HepG2 (cell line): ENCODE results near the gene CTTNBP2NL. TPM values are rescaled to one million over a fixed set of nuclear protein-coding genes. Genes with fewer than 3 reads are reported as not detected.

Experiments used
- ATF1 ChIP-seq: IDR thresholded peaks from 2 replicates; pipeline ENCODE4 v1.6.1; 2016; ENCODE audit warnings: mild to moderate bottlenecking, control low read depth
- BRF2 ChIP-seq: sonication (generic); formaldehyde crosslinking; IDR thresholded peaks from 2 replicates; pipeline ENCODE4 v1.8.1; 2022; ENCODE audit warnings: mild to moderate bottlenecking, missing genetic modification reagents
- FOXK2 ChIP-seq: fragments of 450-650 bp; IDR thresholded peaks from 2 replicates; pipeline ENCODE4 v1.6.1; 2016
- FOXP4 ChIP-seq: sonication (generic); formaldehyde crosslinking; IDR thresholded peaks from 2 replicates; pipeline ENCODE4 v1.4.0; 2020; ENCODE audit warnings: missing genetic modification reagents
- GATAD1 ChIP-seq: IDR thresholded peaks from 2 replicates; pipeline ENCODE4 v1.6.1; 2016; ENCODE audit warnings: missing genetic modification reagents, missing compliant biosample characterization
- GMEB1 ChIP-seq: sonication (generic); formaldehyde crosslinking; IDR thresholded peaks from 2 replicates; pipeline ENCODE4 v1.5.1; 2020; ENCODE audit warnings: missing genetic modification reagents, mild to moderate bottlenecking, borderline replicate concordance
- HNRNPH1 ChIP-seq: fragments of 200-400 bp; formaldehyde crosslinking; optimal IDR thresholded peaks from 2 replicates; pipeline ENCODE3; 2017; ENCODE audit warnings: mild to moderate bottlenecking, low read depth, low read length
- IRF2 ChIP-seq: IDR thresholded peaks from 2 replicates; pipeline ENCODE4 v1.6.1; 2018; ENCODE audit warnings: missing genetic modification reagents, missing compliant biosample characterization
- KLF9 ChIP-seq: IDR thresholded peaks from 2 replicates; pipeline ENCODE4 v1.6.1; 2016; ENCODE audit warnings: low read depth
- MTF1 ChIP-seq: sonication (generic); formaldehyde crosslinking; IDR thresholded peaks from 2 replicates; pipeline ENCODE4 v1.5.0; 2020; ENCODE audit warnings: missing genetic modification reagents
- STAT6 ChIP-seq: sonication (generic); formaldehyde crosslinking; IDR thresholded peaks from 2 replicates; pipeline ENCODE4 v1.4.0; 2020; ENCODE audit warnings: missing genetic modification reagents, mild to moderate bottlenecking, borderline replicate concordance
- TARDBP ChIP-seq: sonication (generic); formaldehyde crosslinking; IDR thresholded peaks from 2 replicates; pipeline ENCODE4 v1.8.0; 2022; ENCODE audit warnings: mild to moderate bottlenecking, missing genetic modification reagents
- THAP11 ChIP-seq: IDR thresholded peaks from 2 replicates; pipeline ENCODE4 v1.6.1; 2016; ENCODE audit warnings: missing biosample characterization, missing genetic modification reagents
- ZBTB46 ChIP-seq: sonication (generic); formaldehyde crosslinking; IDR thresholded peaks from 2 replicates; pipeline ENCODE4 v1.4.0; 2020; ENCODE audit warnings: mild to moderate bottlenecking, missing genetic modification reagents, borderline replicate concordance
- ZNF101 ChIP-seq: sonication (generic); formaldehyde crosslinking; IDR thresholded peaks from 2 replicates; pipeline ENCODE4 v1.4.0; 2020; ENCODE audit warnings: mild to moderate bottlenecking, low read depth, missing genetic modification reagents, borderline replicate concordance
- ZNF20 ChIP-seq: sonication (generic); formaldehyde crosslinking; IDR thresholded peaks from 2 replicates; pipeline ENCODE4 v1.4.0; 2020; ENCODE audit warnings: mild to moderate bottlenecking, moderate library complexity, missing genetic modification reagents
- ZNF382 ChIP-seq: sonication (generic); formaldehyde crosslinking; IDR thresholded peaks from 2 replicates; pipeline ENCODE4 v1.5.0; 2020; ENCODE audit warnings: missing genetic modification reagents, mild to moderate bottlenecking, borderline replicate concordance
- ZNF577 ChIP-seq: sonication (generic); formaldehyde crosslinking; IDR thresholded peaks from 2 replicates; pipeline ENCODE4 v1.4.0; 2020; ENCODE audit warnings: mild to moderate bottlenecking, low read depth, missing genetic modification reagents, borderline replicate concordance
- ZNF7 ChIP-seq: IDR thresholded peaks from 2 replicates; pipeline ENCODE4 v1.6.1; 2016; ENCODE audit warnings: missing biosample characterization, missing genetic modification reagents
- ZNF709 ChIP-seq: sonication (generic); formaldehyde crosslinking; IDR thresholded peaks from 2 replicates; pipeline ENCODE4 v1.5.0; 2020; ENCODE audit warnings: mild to moderate bottlenecking, missing genetic modification reagents
- polyA plus RNA-seq, 8 experiments: library from polyadenylated mRNA; depleted of rRNA in 3 of 8; stranded (reverse) in 7 of 8; unstranded in 1 of 8; fragments of >200 nt; fragmentation: Illumina TruSeq in 4 of 8; extraction: Trizol in 4 of 8; gene quantifications; 2 replicates each; pipeline versions ENCODE4 v1.2.1 to v1.2.3, GENCODE V29; 2011 to 2016; ENCODE audit warnings: low read depth in 4 of 8, missing spikeins in 1 of 8, mixed read lengths in 1 of 8; ENCODE audit not compliant: insufficient read depth in 1 of 8
- total RNA-seq, 5 experiments: library from RNA; depleted of rRNA; stranded (reverse); fragments of >200 nt; fragmentation: Illumina TruSeq; extraction: Trizol; gene quantifications; 2 replicates each; pipeline ENCODE4 v1.2.3, GENCODE V29; 2016; ENCODE audit warnings: low read depth in 1 of 5

CTTNBP2NL gene
- total and polyA plus RNA-seq, 2 of the 13 experiments (the other 11 are each of a cell fraction or from before 2014, with no cell fraction given), result 2.1 to 4.1 TPM

GRCh38 chr1:112369392-112370285 is 26.4 kb upstream of the CTTNBP2NL start (continued):
- TF ChIP-seq STAT6 (CRISPR knock-in tag), result no peak
- TF ChIP-seq ZNF20 (CRISPR knock-in tag), result no peak
- no peak for TF ChIP-seq ZNF577 (CRISPR knock-in tag)
- TF ChIP-seq FOXP4, result no peak
- no peak for TF ChIP-seq GMEB1 (CRISPR knock-in tag)
- TF ChIP-seq MTF1 (CRISPR knock-in tag), result no peak
- TF ChIP-seq ZNF7 (CRISPR knock-in tag), result no peak
- TF ChIP-seq KLF9 (CRISPR knock-in tag), result no peak
- TF ChIP-seq ZNF709 (CRISPR knock-in tag), result no peak
- 0 out of 2 replicates have a peak, but pooled peaks have one; percentile 27 for TF ChIP-seq IRF2 (CRISPR knock-in tag)
- TF ChIP-seq HNRNPH1, result no peak
- 0 out of 2 replicates have a peak, but pooled peaks have one; percentile 29 for TF ChIP-seq THAP11 (CRISPR knock-in tag)
- no peak for TF ChIP-seq FOXK2
- no peak for TF ChIP-seq ATF1 (CRISPR knock-in tag)
- TF ChIP-seq ZNF101 (CRISPR knock-in tag), result no peak
- TF ChIP-seq GATAD1 (CRISPR knock-in tag), result no peak
- TF ChIP-seq BRF2 (CRISPR knock-in tag), result no peak
- no peak for TF ChIP-seq TARDBP (CRISPR knock-in tag)
- no peak for TF ChIP-seq ZBTB46 (CRISPR knock-in tag)
- no peak for TF ChIP-seq ZNF382 (CRISPR knock-in tag)
